Naive thymus-derived CD4-positive, alpha-beta T cell (primary cell): ENCODE data around the gene KCTD4. TPM values are rescaled to one million over a fixed set of nuclear protein-coding genes. Genes with fewer than 3 reads are reported as not detected.
A peak's percentile ranks its signal among the peaks of the same experiment; 100 is the strongest.

Experiments
- ATAC-seq: fragments of 150-1000 bp; cut with Tn5 transposase; 2 replicates; pipeline ENCODE4 v1.10.0; 2021; ENCODE audit warnings: mild to moderate bottlenecking, moderate library complexity
- CTCF ChIA-PET: fragments of 350-600 bp; sonication (Branson Sonifier 250); formaldehyde crosslinking; loops from one replicate; lab custom pipeline; 2021; ENCODE audit warnings: antibody characterized with exemption; lab: Charles Lee
- POLR2A ChIA-PET: fragments of 350-600 bp; sonication (Branson Sonifier 250); formaldehyde crosslinking; loops from one replicate; lab custom pipeline; 2021; ENCODE audit warnings: antibody characterized with exemption, inconsistent platforms; lab: Charles Lee
- DNase-seq, 9 donors: peaks; one replicate each; pipeline versions ENCODE4 v3.0.0 to v3.0.0-alpha.2; 2020 to 2022; ENCODE audit warnings: mixed read lengths in 1 of 9
- H3K27ac ChIP-seq: one replicate; pipeline ENCODE4 v1.7.0; 2013; ENCODE audit warnings: mild to moderate bottlenecking, low read depth, low read length, moderate library complexity
- H3K27me3 ChIP-seq, 2 donors: one replicate each; pipeline ENCODE4 v1.7.0; 2013; ENCODE audit warnings: low read length in 2 of 2, mild to moderate bottlenecking in 2 of 2, moderate library complexity in 2 of 2; ENCODE audit not compliant: control insufficient read depth in 2 of 2, insufficient read depth in 2 of 2
- H3K36me3 ChIP-seq, 3 experiments: 1 replicate in 2 of 3; 2 replicates in 1 of 3; pipeline ENCODE4 v1.7.0; 2013; ENCODE audit warnings: low read length in 3 of 3, mild to moderate bottlenecking in 3 of 3, moderate library complexity in 1 of 3; ENCODE audit not compliant: insufficient read depth in 3 of 3, control insufficient read depth in 2 of 3
- H3K4me1 ChIP-seq, 2 donors: one replicate each; pipeline ENCODE4 v1.7.0; 2013; ENCODE audit warnings: low read length in 2 of 2, mild to moderate bottlenecking in 2 of 2, moderate library complexity in 1 of 2; ENCODE audit not compliant: control insufficient read depth in 2 of 2, insufficient read depth in 2 of 2
- H3K4me3 ChIP-seq: 2 replicates; pipeline ENCODE4 v1.7.0; 2013; ENCODE audit warnings: mild to moderate bottlenecking, low read length
- H3K9me3 ChIP-seq, 3 experiments: 1 replicate in 2 of 3; 2 replicates in 1 of 3; pipeline ENCODE4 v1.7.0; 2013; ENCODE audit warnings: low read length in 3 of 3; ENCODE audit not compliant: control insufficient read depth in 2 of 3
- H3K27ac Mint-ChIP-seq, 9 donors: one replicate each; pipeline ENCODE4 v1.8.0; 2020 to 2022; ENCODE audit warnings: mixed read lengths in 9 of 9, mild to moderate bottlenecking in 8 of 9, moderate library complexity in 5 of 9, inconsistent platforms in 2 of 9
- H3K27me3 Mint-ChIP-seq, 5 donors: one replicate each; pipeline ENCODE4 v1.8.0; 2021 to 2022; ENCODE audit warnings: mixed read lengths in 5 of 5, mild to moderate bottlenecking in 1 of 5
- H3K36me3 Mint-ChIP-seq, 5 donors: one replicate each; pipeline ENCODE4 v1.8.0; 2020 to 2022; ENCODE audit warnings: mixed read lengths in 5 of 5, mild to moderate bottlenecking in 3 of 5, inconsistent platforms in 1 of 5
- H3K4me1 Mint-ChIP-seq, 7 donors: one replicate each; pipeline ENCODE4 v1.8.0; 2020 to 2022; ENCODE audit warnings: mixed read lengths in 7 of 7, mild to moderate bottlenecking in 3 of 7, inconsistent platforms in 1 of 7
- H3K4me3 Mint-ChIP-seq, 10 donors: one replicate each; pipeline ENCODE4 v1.8.0; 2020 to 2022; ENCODE audit warnings: mild to moderate bottlenecking in 10 of 10, mixed read lengths in 10 of 10, moderate library complexity in 6 of 10, inconsistent platforms in 2 of 10
- H3K9me3 Mint-ChIP-seq, 11 donors: one replicate each; pipeline ENCODE4 v1.8.0; 2020 to 2022; ENCODE audit warnings: mixed read lengths in 11 of 11, mild to moderate bottlenecking in 4 of 11, inconsistent platforms in 1 of 11, moderate library complexity in 1 of 11
- intact Hi-C, 2 donors: fragments of 100-400 bp; cut with micrococcal nuclease; formaldehyde crosslinking; loops; one replicate each; pipeline ENCODE4 v1.15.1; 2023
- polyA plus RNA-seq, 2 donors: library from polyadenylated mRNA; unstranded; fragments of 300-500 nt; fragmentation: Illumina TruSeq; gene quantifications; one replicate each; pipeline ENCODE4 v1.2.3, GENCODE V29; 2021
- total RNA-seq, 6 experiments: library from RNA in 5 of 6; stranded (reverse) in 5 of 6; gene quantifications; 1 replicate in 5 of 6; 2 replicates in 1 of 6; pipeline ENCODE4 v1.2.3 and lab custom pipeline; 2021 to 2026

KCTD4 gene
- total and polyA plus RNA-seq, 7 experiments from 2014 or later: not detected

- H3K27ac Mint-ChIP-seq: peak overlapping the region in 1 of 9 donors; percentile 43
- CTCF ChIA-PET: interaction anchor here (1.1 kb wide), 1 partner anchor 14 kb away, joined by 3 read pairs; no protein-coding TSS in a partner anchor
- H3K4me1 Mint-ChIP-seq: peaks cover 0 to 16% (median 8%) of the 10 kb centered on the region in 7 donors
- Histone ChIP-seq H3K36me3 (peaks cover 0 to 12% (median 0%) of the 10 kb centered on the region in 3 experiments), H3K4me3 (no peak overlapping the region), H3K4me1 (no peaks in the 10 kb centered on the region), H3K27ac (no peak overlapping the region), H3K27me3 (no peaks in the 10 kb centered on the region), H3K9me3 (no peaks in the 10 kb centered on the region)
- DNase-seq (no peak), ATAC-seq (no peak)
- no peaks in the 10 kb centered on the region for H3K27me3 Mint-ChIP-seq
- intact Hi-C loops: no loop called here
- H3K9me3 Mint-ChIP-seq: peaks cover 0 to 5% (median 0%) of the 10 kb centered on the region in 11 donors
- POLR2A ChIA-PET: no interaction called here
- no peak overlapping the region for H3K4me3 Mint-ChIP-seq
- peaks cover 0 to 51% (median 34%) of the 10 kb centered on the region in 5 donors for H3K36me3 Mint-ChIP-seq
Observed at GRCh38 chr13:45184693-45185092, 16.2 kb downstream of the KCTD4 start.

DNA sequence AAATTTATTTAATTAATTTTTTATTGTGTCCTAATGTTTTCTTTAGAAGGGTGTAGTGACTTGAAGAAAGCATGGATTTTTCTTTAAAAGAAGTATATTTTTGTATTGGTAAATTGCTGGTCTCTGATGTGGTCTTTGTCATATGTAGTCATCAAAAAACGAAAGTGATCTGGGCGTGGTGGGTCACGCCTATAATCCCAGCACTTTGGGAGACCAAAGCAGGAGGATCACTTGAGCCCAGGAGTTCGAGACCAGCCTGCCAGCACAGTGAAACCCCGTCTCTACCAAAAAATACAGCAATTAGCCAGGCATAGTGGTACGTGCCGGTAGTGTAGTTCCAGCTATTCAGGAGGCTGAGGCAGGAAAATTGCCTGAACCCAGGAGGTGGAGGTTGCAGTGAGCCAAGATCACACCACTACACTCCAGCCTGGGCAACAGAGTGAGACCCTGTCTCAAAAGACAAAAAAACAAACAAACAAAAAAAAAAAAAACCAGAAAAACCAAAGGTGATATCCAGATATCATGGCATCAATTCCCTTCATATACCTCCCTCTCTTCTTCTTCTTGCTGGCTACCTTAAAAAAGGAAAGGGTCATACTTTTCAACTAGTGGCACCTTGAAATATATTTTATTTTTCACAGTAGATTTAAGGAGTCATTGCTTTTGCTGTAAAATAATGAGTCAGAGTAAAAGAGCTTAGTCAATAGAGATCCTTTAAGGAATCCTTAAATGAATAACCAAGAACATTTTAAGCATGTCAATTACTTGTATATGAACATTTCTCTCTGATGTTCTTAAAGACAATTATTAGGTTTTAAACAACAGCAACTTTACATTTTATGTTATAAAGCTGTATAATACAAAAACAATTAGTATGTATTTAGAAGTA, 19.9 kb downstream of the KCTD4 start:
- Mint-ChIP-seq H3K4me3 (no peak overlapping the region), H3K9me3 (no peaks in the 10 kb centered on the region), H3K36me3 (peaks cover 0 to 50% (median 24%) of the 10 kb centered on the region in 5 donors), H3K27ac (peak overlapping the region in 1 of 9 donors; percentile 56), H3K4me1 (peaks cover 6 to 40% (median 29%) of the 10 kb centered on the region in 7 donors), H3K27me3 (no peaks in the 10 kb centered on the region)
- H3K27ac ChIP-seq: no peak overlapping the region
- H3K36me3 ChIP-seq: peaks cover 0 to 12% (median 0%) of the 10 kb centered on the region in 3 experiments
- CTCF ChIA-PET: no interaction called here
- H3K9me3 ChIP-seq: no peaks in the 10 kb centered on the region
- no peaks in the 10 kb centered on the region for H3K27me3 ChIP-seq
- POLR2A ChIA-PET: no interaction called here
- peaks cover 0 to 7% of the 10 kb centered on the region in 2 donors for H3K4me1 ChIP-seq
- ATAC-seq: no peak
- no peak overlapping the region for H3K4me3 ChIP-seq
- intact Hi-C loops: no loop called here
- no peak for DNase-seq

- DNase-seq: no peak
- Histone ChIP-seq H3K4me3 (no peak overlapping the region), H3K36me3 (peaks cover 0 to 12% (median 0%) of the 10 kb centered on the region in 3 experiments), H3K27me3 (no peaks in the 10 kb centered on the region), H3K9me3 (no peaks in the 10 kb centered on the region), H3K4me1 (peaks cover 0 to 7% of the 10 kb centered on the region in 2 donors), H3K27ac (no peak overlapping the region)
- CTCF ChIA-PET: no interaction called here
- no peak for ATAC-seq
- Mint-ChIP-seq H3K36me3 (peaks cover 0 to 56% (median 24%) of the 10 kb centered on the region in 5 donors), H3K27me3 (no peaks in the 10 kb centered on the region), H3K4me3 (no peak overlapping the region), H3K27ac (peak overlapping the region in 1 of 9 donors; percentile 22), H3K9me3 (no peaks in the 10 kb centered on the region), H3K4me1 (peaks cover 6 to 40% (median 29%) of the 10 kb centered on the region in 7 donors)
- POLR2A ChIA-PET: no interaction called here
- intact Hi-C loops: no loop called here
Observed at GRCh38 chr13:45180303-45180702, 20.5 kb downstream of the KCTD4 start.

GRCh38 chr13:45179428-45179827, 21.4 kb downstream of the KCTD4 start:
- no peaks in the 10 kb centered on the region for H3K9me3 Mint-ChIP-seq
- H3K27me3 ChIP-seq: no peaks in the 10 kb centered on the region
- H3K36me3 ChIP-seq: peaks cover 0 to 12% (median 0%) of the 10 kb centered on the region in 3 experiments
- peaks cover 6 to 45% (median 29%) of the 10 kb centered on the region in 7 donors for H3K4me1 Mint-ChIP-seq
- H3K36me3 Mint-ChIP-seq: peaks cover 0 to 59% (median 22%) of the 10 kb centered on the region in 5 donors
- H3K4me3 ChIP-seq: no peak overlapping the region
- H3K27ac Mint-ChIP-seq: no peak overlapping the region
- CTCF ChIA-PET: no interaction called here
- POLR2A ChIA-PET: no interaction called here
- ATAC-seq (no peak), DNase-seq (no peak)
- H3K4me3 Mint-ChIP-seq: no peak overlapping the region
- H3K9me3 ChIP-seq: no peaks in the 10 kb centered on the region
- intact Hi-C loops: no loop called here
- H3K27me3 Mint-ChIP-seq: no peaks in the 10 kb centered on the region
- no peak overlapping the region for H3K27ac ChIP-seq
- peaks cover 0 to 7% of the 10 kb centered on the region in 2 donors for H3K4me1 ChIP-seq

GRCh38 chr13:45178349-45179162, 22.3 kb downstream of the KCTD4 start:
- Histone ChIP-seq H3K4me3 (no peak overlapping the region), H3K27ac (no peak overlapping the region), H3K9me3 (no peaks in the 10 kb centered on the region), H3K36me3 (peaks cover 0 to 9% (median 0%) of the 10 kb centered on the region in 3 experiments), H3K27me3 (no peaks in the 10 kb centered on the region), H3K4me1 (peaks cover 0 to 7% of the 10 kb centered on the region in 2 donors)
- CTCF ChIA-PET: no interaction called here
- no peaks in the 10 kb centered on the region for H3K27me3 Mint-ChIP-seq
- no peak for ATAC-seq
- intact Hi-C loops: no loop called here
- peaks cover 0 to 52% (median 15%) of the 10 kb centered on the region in 5 donors for H3K36me3 Mint-ChIP-seq
- H3K4me3 Mint-ChIP-seq: no peak overlapping the region
- peak overlapping the region in 1 of 9 donors; percentile 2 for H3K27ac Mint-ChIP-seq
- POLR2A ChIA-PET: no interaction called here
- no peak for DNase-seq
- peaks cover 6 to 45% (median 29%) of the 10 kb centered on the region in 7 donors for H3K4me1 Mint-ChIP-seq
- H3K9me3 Mint-ChIP-seq: no peaks in the 10 kb centered on the region

- ChIA-PET POLR2A (no interaction called here), CTCF (interaction anchor here (0.7 to 0.8 kb wide), 2 partner anchors 23 to 127 kb away, joined by 3 to 4 read pairs; no protein-coding TSS in a partner anchor)
- ATAC-seq: no peak
- Histone ChIP-seq H3K27ac (no peak overlapping the region), H3K4me1 (peaks cover 0 to 7% of the 10 kb centered on the region in 2 donors), H3K4me3 (no peak overlapping the region), H3K27me3 (no peaks in the 10 kb centered on the region), H3K9me3 (no peaks in the 10 kb centered on the region), H3K36me3 (peaks cover 0 to 5% (median 0%) of the 10 kb centered on the region in 3 experiments)
- no peak overlapping the region for H3K27ac Mint-ChIP-seq
- H3K36me3 Mint-ChIP-seq: peaks cover 5 to 56% (median 33%) of the 10 kb centered on the region in 5 donors
- no peak for DNase-seq
- H3K9me3 Mint-ChIP-seq: peaks cover 0 to 5% (median 0%) of the 10 kb centered on the region in 11 donors
- no peak overlapping the region for H3K4me3 Mint-ChIP-seq
- no peaks in the 10 kb centered on the region for H3K27me3 Mint-ChIP-seq
- intact Hi-C loops: no loop called here
- H3K4me1 Mint-ChIP-seq: peaks cover 12 to 47% (median 25%) of the 10 kb centered on the region in 7 donors
Observed at GRCh38 chr13:45174478-45174877, 26.4 kb downstream of the KCTD4 start.
